AG04450 (cell line): ENCODE measurements around the gene HAUS7. TPM values are rescaled to one million over a fixed set of nuclear protein-coding genes. Genes with fewer than 3 reads are reported as not detected.

ENCODE experiments used
- CTCF ChIA-PET: fragments of 300-600, 350-600 bp; formaldehyde crosslinking; extraction: SDS; loops from one replicate; lab custom pipeline; 2022; ENCODE audit warnings: antibody characterized with exemption, inconsistent platforms; lab: Charles Lee
- POLR2A ChIA-PET: fragments of 350-600 bp; formaldehyde crosslinking; extraction: SDS; loops from one replicate; lab custom pipeline; 2021; ENCODE audit warnings: antibody characterized with exemption, inconsistent platforms; lab: Yijun Ruan, JAX
- DNase-seq: peaks from one replicate; pipeline ENCODE4 v3.0.0-alpha.2; 2011; ENCODE audit warnings: low read depth, low spot score
- H3K27ac ChIP-seq: one replicate; pipeline ENCODE4 v1.5.1; 2012; ENCODE audit warnings: low read depth, low read length, control low read depth
- H3K27me3 ChIP-seq: one replicate; pipeline ENCODE4 v1.6.0; 2012; ENCODE audit warnings: low read length; ENCODE audit not compliant: control insufficient read depth, insufficient read depth
- H3K4me3 ChIP-seq: 2 replicates; pipeline ENCODE4 v1.5.1; 2011; ENCODE audit warnings: mild to moderate bottlenecking, low read depth, low read length, control low read depth
- H3K9me3 ChIP-seq: 2 replicates; pipeline ENCODE4 v1.5.1; 2012; ENCODE audit warnings: low read length; ENCODE audit not compliant: control insufficient read depth, insufficient read depth
- CTCF ChIP-seq: IDR thresholded peaks from 2 replicates; pipeline ENCODE4 v1.5.1; 2011; ENCODE audit warnings: low read depth, low read length, control low read depth, inconsistent platforms
- polyA plus RNA-seq: library from polyadenylated mRNA; depleted of rRNA; stranded (reverse); fragments of >200 nt; gene quantifications from 2 replicates; pipeline ENCODE4 v1.2.3, GENCODE V29; 2011

The HAUS7 gene
- polyA plus RNA-seq, 1 experiment = 13.2 TPM

GRCh38 chrX:153482376-153483015 is 12.1 kb upstream of the HAUS7 start:
- ChIA-PET CTCF (no interaction called here), POLR2A (no interaction called here)
- no peak for TF ChIP-seq CTCF
- DNase-seq = no peak
- Histone ChIP-seq H3K27me3 (no peaks in the 10 kb centered on the region), H3K27ac (no peak overlapping the region), H3K9me3 (no peaks in the 10 kb centered on the region), H3K4me3 (no peak overlapping the region)

GRCh38 chrX:153481043-153481442 is 10.7 kb upstream of the HAUS7 start:
- no peak overlapping the region for H3K4me3 ChIP-seq
- no peak overlapping the region for H3K27ac ChIP-seq
- no peak for DNase-seq
- no peaks in the 10 kb centered on the region for H3K9me3 ChIP-seq
- ChIA-PET POLR2A (no interaction called here), CTCF (interaction anchor here (1.3 kb wide), 1 partner anchor 10 kb away, joined by 7 read pairs; the partner anchor contains the start of gene HAUS7)
- no peaks in the 10 kb centered on the region for H3K27me3 ChIP-seq
- TF ChIP-seq CTCF = no peak

GRCh38 chrX:153478746-153479145 is 8.4 kb upstream of the HAUS7 start:
- POLR2A ChIA-PET = no interaction called here
- no peak for TF ChIP-seq CTCF
- H3K9me3 ChIP-seq = no peaks in the 10 kb centered on the region
- H3K4me3 ChIP-seq = no peak overlapping the region
- DNase-seq = no peak
- no peaks in the 10 kb centered on the region for H3K27me3 ChIP-seq
- H3K27ac ChIP-seq = no peak overlapping the region
- CTCF ChIA-PET = interaction anchor here (0.9 kb wide), 1 partner anchor 8 kb away, joined by 3 read pairs; the partner anchor contains the start of gene HAUS7

GRCh38 chrX:153477901-153478300 is 7.5 kb upstream of the HAUS7 start:
- no peak overlapping the region for H3K27ac ChIP-seq
- no peak for DNase-seq

More at GRCh38 chrX:153477901-153478300, 7.5 kb upstream of the HAUS7 start:
- Histone ChIP-seq H3K9me3 (no peaks in the 10 kb centered on the region), H3K4me3 (no peak overlapping the region), H3K27me3 (no peaks in the 10 kb centered on the region)
- ChIA-PET POLR2A (no interaction called here), CTCF (no interaction called here)
- no peak for TF ChIP-seq CTCF
